GM12892 (cell line): ENCODE data around the gene MINDY4.

Source experiments
- POLR2A ChIP-seq: IDR thresholded peaks from 2 replicates; pipeline ENCODE4 v1.6.1; 2011; ENCODE audit warnings: low read depth, low read length, control low read depth
- POLR2AphosphoS5 ChIP-seq: IDR thresholded peaks from 2 replicates; pipeline ENCODE4 v1.6.1; 2011; ENCODE audit warnings: low read depth, low read length, control low read depth
- TAF1 ChIP-seq: IDR thresholded peaks from 2 replicates; pipeline ENCODE4 v1.6.1; 2011; ENCODE audit warnings: low read depth, mild to moderate bottlenecking, control low read depth, low read length, borderline replicate concordance

GRCh38 chr7:30898411-30898810, 127.2 kb downstream of the MINDY4 start:
- TF ChIP-seq POLR2A, result no peak
- no peak for TF ChIP-seq TAF1
- TF ChIP-seq POLR2AphosphoS5, result no peak
